Measurements from ENCODE around the gene RCN2. TPM values are rescaled to one million over a fixed set of nuclear protein-coding genes. Genes with fewer than 3 reads are reported as not detected.
A peak's percentile ranks its signal among the peaks of the same experiment; 100 is the strongest.

Gene RCN2
- total and polyA plus RNA-seq, 2 donors: 42.9 to 108 TPM

- no peak for DNase-seq (ENCODE audit: extremely low spot score)
- no peaks in the 10 kb centered on the region for H3K36me3 ChIP-seq (ENCODE audit: insufficient read depth)
- no peak overlapping the region for H3K4me3 ChIP-seq (ENCODE audit: low read depth, low read length)
- no peak overlapping the region for H3K27ac ChIP-seq (ENCODE audit: low read depth)
- no peaks in the 10 kb centered on the region for H3K4me1 ChIP-seq (ENCODE audit: insufficient read depth)
- WGBS: 76% methylated on average over 11 of the region's 11 CpGs
These were observed 56.6 kb downstream of the RCN2 start for GRCh38 chr15:76987896-76988860.

- Histone ChIP-seq H3K4me3 (ENCODE audit: low read depth, low read length) (no peak overlapping the region), H3K36me3 (ENCODE audit: insufficient read depth) (no peaks in the 10 kb centered on the region), H3K27ac (ENCODE audit: low read depth) (no peak overlapping the region), H3K4me1 (ENCODE audit: insufficient read depth) (no peaks in the 10 kb centered on the region)
- no peak for DNase-seq (ENCODE audit: extremely low spot score)
- 76% methylated on average over 12 of the region's 12 CpGs for WGBS
These were observed 57.6 kb downstream of the RCN2 start for GRCh38 chr15:76988867-76989780.

GRCh38 chr15:76991048-76991447 is 59.5 kb downstream of the RCN2 start:
- DNase-seq (ENCODE audit: extremely low spot score): no peak

GRCh38 chr15:76991741-76992645 is 60.4 kb downstream of the RCN2 start:
- no peak for DNase-seq (ENCODE audit: extremely low spot score)
- Histone ChIP-seq H3K36me3 (ENCODE audit: insufficient read depth) (no peaks in the 10 kb centered on the region), H3K27ac (ENCODE audit: low read depth) (no peak overlapping the region), H3K4me3 (ENCODE audit: low read depth, low read length) (no peak overlapping the region), H3K4me1 (ENCODE audit: insufficient read depth) (no peaks in the 10 kb centered on the region)
- 93% methylated on average over 9 of the region's 9 CpGs for WGBS

More at GRCh38 chr15:76991048-76991447, 59.5 kb downstream of the RCN2 start:
- no peak overlapping the region for H3K27ac ChIP-seq (ENCODE audit: low read depth)
- no peak overlapping the region for H3K4me3 ChIP-seq (ENCODE audit: low read depth, low read length)
- H3K36me3 ChIP-seq (ENCODE audit: insufficient read depth): no peaks in the 10 kb centered on the region
- 81% methylated on average over 7 of the region's 7 CpGs for WGBS
- no peaks in the 10 kb centered on the region for H3K4me1 ChIP-seq (ENCODE audit: insufficient read depth)

- Histone ChIP-seq H3K4me3 (ENCODE audit: low read depth, low read length) (no peak overlapping the region), H3K36me3 (ENCODE audit: insufficient read depth) (no peaks in the 10 kb centered on the region), H3K27ac (ENCODE audit: low read depth) (no peak overlapping the region), H3K4me1 (ENCODE audit: insufficient read depth) (no peaks in the 10 kb centered on the region)
- 93% methylated on average over 6 of the region's 6 CpGs for WGBS
- no peak for DNase-seq (ENCODE audit: extremely low spot score)
These were observed 61.7 kb downstream of the RCN2 start for GRCh38 chr15:76993114-76993725.

GRCh38 chr15:76994001-76994400 is 62.5 kb downstream of the RCN2 start:
- H3K36me3 ChIP-seq (ENCODE audit: insufficient read depth): no peaks in the 10 kb centered on the region
- H3K27ac ChIP-seq (ENCODE audit: low read depth): no peak overlapping the region
- H3K4me1 ChIP-seq (ENCODE audit: insufficient read depth): no peaks in the 10 kb centered on the region
- WGBS: 81% methylated on average over 8 of the region's 8 CpGs
- H3K4me3 ChIP-seq (ENCODE audit: low read depth, low read length): no peak overlapping the region
- DNase-seq (ENCODE audit: extremely low spot score): no peak

- H3K4me3 ChIP-seq (ENCODE audit: low read depth, low read length): no peak overlapping the region
- no peak overlapping the region for H3K27ac ChIP-seq (ENCODE audit: low read depth)
- WGBS: 97% methylated on average over 6 of the region's 6 CpGs
- no peaks in the 10 kb centered on the region for H3K4me1 ChIP-seq (ENCODE audit: insufficient read depth)
- no peaks in the 10 kb centered on the region for H3K36me3 ChIP-seq (ENCODE audit: insufficient read depth)
- DNase-seq (ENCODE audit: extremely low spot score): no peak
These were observed 62.9 kb downstream of the RCN2 start for GRCh38 chr15:76994496-76994895.

GRCh38 chr15:76994971-76995945 is 63.7 kb downstream of the RCN2 start, which contains the start of gene PSTPIP1:
TSS of gene PSTPIP1 (plus strand) at chr15:76995126. CDS start at chr15:76995574, 448 bp downstream.
- no peaks in the 10 kb centered on the region for H3K4me1 ChIP-seq (ENCODE audit: insufficient read depth)
- 42% methylated on average over 28 of the region's 28 CpGs for WGBS
- H3K27ac ChIP-seq (ENCODE audit: low read depth): peak within 1 kb of the TSS; percentile 3
- H3K36me3 ChIP-seq (ENCODE audit: insufficient read depth): no peaks in the 10 kb centered on the region
- no peak for DNase-seq (ENCODE audit: extremely low spot score)
- H3K4me3 ChIP-seq (ENCODE audit: low read depth, low read length): peak within 1 kb of the TSS; percentile 25

- no peaks in the 10 kb centered on the region for H3K4me1 ChIP-seq (ENCODE audit: insufficient read depth)
- peak overlapping the region; percentile 25 for H3K4me3 ChIP-seq (ENCODE audit: low read depth, low read length)
- WGBS: 47% methylated on average over 9 of the region's 9 CpGs
- no peaks in the 10 kb centered on the region for H3K36me3 ChIP-seq (ENCODE audit: insufficient read depth)
- no peak overlapping the region for H3K27ac ChIP-seq (ENCODE audit: low read depth)
- DNase-seq (ENCODE audit: extremely low spot score): no peak
These were observed 64.6 kb downstream of the RCN2 start for GRCh38 chr15:76996076-76996525.

- no peak for DNase-seq (ENCODE audit: extremely low spot score)
- Histone ChIP-seq H3K4me1 (ENCODE audit: insufficient read depth) (no peaks in the 10 kb centered on the region), H3K36me3 (ENCODE audit: insufficient read depth) (no peaks in the 10 kb centered on the region), H3K4me3 (ENCODE audit: low read depth, low read length) (no peak overlapping the region), H3K27ac (ENCODE audit: low read depth) (no peak overlapping the region)
- WGBS: 65% methylated on average over 14 of the region's 14 CpGs
These were observed 65.2 kb downstream of the RCN2 start for GRCh38 chr15:76996526-76997401.

Measured in urinary bladder (tissue), 4 donors.